Central memory CD8-positive, alpha-beta T cell (primary cell): ENCODE results near the gene NAV3.

ENCODE experiments used
- ATAC-seq: fragments of 150-1000 bp; cut with Tn5 transposase; replicated peaks from 2 replicates; pipeline ENCODE4 v1.10.0; 2022; ENCODE audit warnings: mild to moderate bottlenecking, moderate FRiP score, moderate number of reproducible peaks; ENCODE audit not compliant: poor library complexity, severe bottlenecking; ENCODE audit errors: extremely low read depth
- DNase-seq, 2 donors: peaks; one replicate each; pipeline ENCODE4 v3.0.0; 2021; ENCODE audit warnings: low spot score in 2 of 2
- H3K27ac Mint-ChIP-seq: one replicate; pipeline ENCODE4 v1.8.0; 2022; ENCODE audit warnings: low read depth, mild to moderate bottlenecking, moderate library complexity, mixed read lengths
- H3K27me3 Mint-ChIP-seq: one replicate; pipeline ENCODE4 v1.8.0; 2022; ENCODE audit warnings: mixed read lengths
- H3K36me3 Mint-ChIP-seq: one replicate; pipeline ENCODE4 v1.8.0; 2022; ENCODE audit warnings: mild to moderate bottlenecking, moderate library complexity, mixed read lengths; ENCODE audit not compliant: insufficient read depth
- H3K4me1 Mint-ChIP-seq: one replicate; pipeline ENCODE4 v1.8.0; 2022; ENCODE audit warnings: mixed read lengths
- H3K4me3 Mint-ChIP-seq: one replicate; pipeline ENCODE4 v1.8.0; 2022; ENCODE audit warnings: mild to moderate bottlenecking, moderate library complexity, mixed read lengths
- H3K9me3 Mint-ChIP-seq: one replicate; pipeline ENCODE4 v1.8.0; 2022; ENCODE audit warnings: mixed read lengths

The NAV3 gene

GRCh38 chr12:77830583-77831351 is at the start of gene NAV3:
TSS of gene NAV3 (plus strand) at chr12:77830894. CDS start at chr12:77831462, 568 bp downstream.
- Mint-ChIP-seq H3K4me1 (no peaks in the 10 kb centered on the region), H3K27ac (no peak within 1 kb of the TSS), H3K4me3 (no peak within 1 kb of the TSS), H3K9me3 (peaks cover 10% of the 10 kb centered on the region), H3K27me3 (no peaks in the 10 kb centered on the region), H3K36me3 (no peaks in the 10 kb centered on the region)
- DNase-seq (no peak), ATAC-seq (no peak)

GRCh38 chr12:77782034-77782433 is 48.7 kb upstream of the NAV3 start:
- H3K27ac Mint-ChIP-seq = no peak overlapping the region
- no peak overlapping the region for H3K4me3 Mint-ChIP-seq
- no peaks in the 10 kb centered on the region for H3K36me3 Mint-ChIP-seq
- DNase-seq (no peak), ATAC-seq (no peak)
- peaks cover 25% of the 10 kb centered on the region for H3K9me3 Mint-ChIP-seq
- H3K27me3 Mint-ChIP-seq = no peaks in the 10 kb centered on the region
- no peaks in the 10 kb centered on the region for H3K4me1 Mint-ChIP-seq

- Mint-ChIP-seq H3K27me3 (no peaks in the 10 kb centered on the region), H3K4me1 (no peaks in the 10 kb centered on the region), H3K9me3 (peaks cover 25% of the 10 kb centered on the region), H3K27ac (no peak overlapping the region), H3K36me3 (no peaks in the 10 kb centered on the region), H3K4me3 (no peak overlapping the region)
- ATAC-seq (no peak), DNase-seq (no peak)
Observed at GRCh38 chr12:77782766-77783165, 47.9 kb upstream of the NAV3 start.

GRCh38 chr12:77785211-77785610 is 45.5 kb upstream of the NAV3 start:
- Mint-ChIP-seq H3K9me3 (peaks cover 34% of the 10 kb centered on the region), H3K27me3 (no peaks in the 10 kb centered on the region), H3K4me3 (no peak overlapping the region), H3K27ac (no peak overlapping the region), H3K4me1 (no peaks in the 10 kb centered on the region), H3K36me3 (no peaks in the 10 kb centered on the region)
- DNase-seq (no peak), ATAC-seq (no peak)

- Mint-ChIP-seq H3K4me3 (no peak overlapping the region), H3K27me3 (no peaks in the 10 kb centered on the region), H3K9me3 (peaks cover 37% of the 10 kb centered on the region), H3K36me3 (no peaks in the 10 kb centered on the region), H3K27ac (no peak overlapping the region), H3K4me1 (no peaks in the 10 kb centered on the region)
- no peak for DNase-seq
- no peak for ATAC-seq
Observed at GRCh38 chr12:77786675-77787074, 44.0 kb upstream of the NAV3 start.

- no peak overlapping the region for H3K27ac Mint-ChIP-seq
- H3K36me3 Mint-ChIP-seq = no peaks in the 10 kb centered on the region
- no peak overlapping the region for H3K4me3 Mint-ChIP-seq
- no peak for ATAC-seq
- H3K9me3 Mint-ChIP-seq = peaks cover 33% of the 10 kb centered on the region
- H3K4me1 Mint-ChIP-seq = no peaks in the 10 kb centered on the region
- DNase-seq = no peak
- H3K27me3 Mint-ChIP-seq = no peaks in the 10 kb centered on the region
Observed at GRCh38 chr12:77788231-77789168, 42.2 kb upstream of the NAV3 start.

- Mint-ChIP-seq H3K4me3 (no peak overlapping the region), H3K9me3 (peaks cover 3% of the 10 kb centered on the region), H3K27ac (no peak overlapping the region), H3K27me3 (no peaks in the 10 kb centered on the region), H3K36me3 (no peaks in the 10 kb centered on the region), H3K4me1 (no peaks in the 10 kb centered on the region)
- no peak for DNase-seq
- ATAC-seq = no peak
Observed at GRCh38 chr12:77795699-77796098, 35.0 kb upstream of the NAV3 start.

- H3K36me3 Mint-ChIP-seq = no peaks in the 10 kb centered on the region
- H3K27ac Mint-ChIP-seq = no peak overlapping the region
- H3K4me3 Mint-ChIP-seq = no peak overlapping the region
- H3K9me3 Mint-ChIP-seq = no peaks in the 10 kb centered on the region
- DNase-seq = no peak
- ATAC-seq = no peak
- no peaks in the 10 kb centered on the region for H3K4me1 Mint-ChIP-seq
- H3K27me3 Mint-ChIP-seq = no peaks in the 10 kb centered on the region
Observed at GRCh38 chr12:77796775-77797174, 33.9 kb upstream of the NAV3 start.

- Mint-ChIP-seq H3K4me3 (no peak overlapping the region), H3K27ac (no peak overlapping the region), H3K36me3 (no peaks in the 10 kb centered on the region), H3K9me3 (no peaks in the 10 kb centered on the region), H3K27me3 (no peaks in the 10 kb centered on the region), H3K4me1 (no peaks in the 10 kb centered on the region)
- no peak for DNase-seq
- no peak for ATAC-seq
Observed at GRCh38 chr12:77800501-77800900, 30.2 kb upstream of the NAV3 start.

- ATAC-seq (no peak), DNase-seq (no peak)
- Mint-ChIP-seq H3K27ac (no peak overlapping the region), H3K27me3 (no peaks in the 10 kb centered on the region), H3K4me1 (no peaks in the 10 kb centered on the region), H3K36me3 (no peaks in the 10 kb centered on the region), H3K4me3 (no peak overlapping the region), H3K9me3 (peaks cover 26% of the 10 kb centered on the region)
Observed at GRCh38 chr12:77808534-77808933, 22.2 kb upstream of the NAV3 start.

- Mint-ChIP-seq H3K36me3 (no peaks in the 10 kb centered on the region), H3K27me3 (no peaks in the 10 kb centered on the region)
Observed at GRCh38 chr12:77813558-77813957, 17.1 kb upstream of the NAV3 start.

GRCh38 chr12:77814386-77814785 is 16.3 kb upstream of the NAV3 start:
- Mint-ChIP-seq H3K4me3 (no peak overlapping the region), H3K9me3 (no peaks in the 10 kb centered on the region), H3K27me3 (no peaks in the 10 kb centered on the region), H3K27ac (no peak overlapping the region), H3K36me3 (no peaks in the 10 kb centered on the region), H3K4me1 (no peaks in the 10 kb centered on the region)
- DNase-seq (no peak), ATAC-seq (no peak)

More at GRCh38 chr12:77813558-77813957, 17.1 kb upstream of the NAV3 start:
- no peak overlapping the region for H3K27ac Mint-ChIP-seq
- ATAC-seq (no peak), DNase-seq (no peak)
- H3K9me3 Mint-ChIP-seq = no peaks in the 10 kb centered on the region
- H3K4me3 Mint-ChIP-seq = no peak overlapping the region
- H3K4me1 Mint-ChIP-seq = no peaks in the 10 kb centered on the region

- no peaks in the 10 kb centered on the region for H3K27me3 Mint-ChIP-seq
- H3K27ac Mint-ChIP-seq = no peak overlapping the region
- ATAC-seq = no peak
- no peaks in the 10 kb centered on the region for H3K36me3 Mint-ChIP-seq
- H3K9me3 Mint-ChIP-seq = no peaks in the 10 kb centered on the region
- H3K4me1 Mint-ChIP-seq = no peaks in the 10 kb centered on the region
- no peak overlapping the region for H3K4me3 Mint-ChIP-seq
- DNase-seq = no peak
Observed at GRCh38 chr12:77816196-77816595, 14.5 kb upstream of the NAV3 start.
